ENCODE results near the gene TMEM145. TPM values are rescaled to one million over a fixed set of nuclear protein-coding genes. Genes with fewer than 3 reads are reported as not detected.

The TMEM145 gene
- polyA plus RNA-seq, 1 donor from 2014 or later = 30.9 TPM

DNA sequence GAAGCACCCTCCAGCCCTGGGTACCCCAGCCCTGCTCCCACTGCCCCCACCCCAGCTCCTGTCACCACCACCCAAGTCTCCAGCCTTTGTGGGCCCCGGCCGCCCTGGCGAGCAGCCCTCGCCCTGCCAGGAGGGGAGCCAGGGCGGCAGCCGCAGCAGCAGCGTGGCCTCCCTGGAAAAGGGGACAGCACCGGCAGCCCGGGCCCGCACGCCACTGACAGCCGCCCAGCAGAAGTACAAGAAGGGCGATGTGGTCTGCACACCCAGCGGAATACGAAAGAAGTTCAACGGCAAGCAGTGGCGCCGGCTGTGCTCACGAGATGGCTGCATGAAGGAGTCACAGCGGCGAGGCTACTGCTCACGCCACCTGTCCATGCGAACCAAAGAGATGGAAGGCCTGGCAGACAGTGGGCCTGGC is 40.1 kb upstream of the TMEM145 start:
- H4K20me1 ChIP-seq (ENCODE audit: insufficient read depth) = no peaks in the 10 kb centered on the region
- no peaks in the 10 kb centered on the region for H3F3A ChIP-seq (ENCODE audit: insufficient read depth, low read length, poor library complexity, severe bottlenecking)
- H3K36me3 ChIP-seq (ENCODE audit: insufficient read depth, low read length) = peaks cover 6% of the 10 kb centered on the region
- no peak overlapping the region for H2AFZ ChIP-seq (ENCODE audit: low read depth, low read length)
- no peaks in the 10 kb centered on the region for H3K9me2 ChIP-seq (ENCODE audit: insufficient read depth, low read length)
- no peak overlapping the region for H3K4me3 ChIP-seq (ENCODE audit: low read length)
- H3K9ac ChIP-seq (ENCODE audit: low read length) = no peak overlapping the region
- H3K79me2 ChIP-seq (replicated peaks; ENCODE audit: insufficient read depth, low read length) = peaks cover 42% of the 10 kb centered on the region
- H3K27me3 ChIP-seq (ENCODE audit: insufficient read depth, low read depth, low read length) = no peaks in the 10 kb centered on the region
- H3K4me2 ChIP-seq (ENCODE audit: low read length) = no peak overlapping the region
- no peak overlapping the region for H3K27ac ChIP-seq (ENCODE audit: low read length)
- TF ChIP-seq, protein P1, sequence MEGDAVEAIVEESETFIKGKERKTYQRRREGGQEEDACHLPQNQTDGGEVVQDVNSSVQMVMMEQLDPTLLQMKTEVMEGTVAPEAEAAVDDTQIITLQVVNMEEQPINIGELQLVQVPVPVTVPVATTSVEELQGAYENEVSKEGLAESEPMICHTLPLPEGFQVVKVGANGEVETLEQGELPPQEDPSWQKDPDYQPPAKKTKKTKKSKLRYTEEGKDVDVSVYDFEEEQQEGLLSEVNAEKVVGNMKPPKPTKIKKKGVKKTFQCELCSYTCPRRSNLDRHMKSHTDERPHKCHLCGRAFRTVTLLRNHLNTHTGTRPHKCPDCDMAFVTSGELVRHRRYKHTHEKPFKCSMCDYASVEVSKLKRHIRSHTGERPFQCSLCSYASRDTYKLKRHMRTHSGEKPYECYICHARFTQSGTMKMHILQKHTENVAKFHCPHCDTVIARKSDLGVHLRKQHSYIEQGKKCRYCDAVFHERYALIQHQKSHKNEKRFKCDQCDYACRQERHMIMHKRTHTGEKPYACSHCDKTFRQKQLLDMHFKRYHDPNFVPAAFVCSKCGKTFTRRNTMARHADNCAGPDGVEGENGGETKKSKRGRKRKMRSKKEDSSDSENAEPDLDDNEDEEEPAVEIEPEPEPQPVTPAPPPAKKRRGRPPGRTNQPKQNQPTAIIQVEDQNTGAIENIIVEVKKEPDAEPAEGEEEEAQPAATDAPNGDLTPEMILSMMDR (IDR thresholded peaks at IDR 0.05; ENCODE audit: poor library complexity, severe bottlenecking) = no peak
- TF ChIP-seq MXI1 (conservative IDR thresholded peaks at IDR 0.05; ENCODE audit: poor library complexity, severe bottlenecking) = no peak
- no peak for TF ChIP-seq TAF1 (IDR thresholded peaks at IDR 0.05; ENCODE audit: low read depth)
- TF ChIP-seq EP300 (conservative IDR thresholded peaks at IDR 0.05; ENCODE audit: poor library complexity, severe bottlenecking) = no peak
- TF ChIP-seq EZH2 (IDR thresholded peaks at IDR 0.05; ENCODE audit: borderline replicate concordance, insufficient read depth, low read length, poor library complexity, severe bottlenecking) = no peak
- TF ChIP-seq POLR2AphosphoS5 (IDR thresholded peaks at IDR 0.05) = no peak
- no peak for TF ChIP-seq SMC3 (conservative IDR thresholded peaks at IDR 0.05; ENCODE audit: poor library complexity)
- TF ChIP-seq, protein P2, sequence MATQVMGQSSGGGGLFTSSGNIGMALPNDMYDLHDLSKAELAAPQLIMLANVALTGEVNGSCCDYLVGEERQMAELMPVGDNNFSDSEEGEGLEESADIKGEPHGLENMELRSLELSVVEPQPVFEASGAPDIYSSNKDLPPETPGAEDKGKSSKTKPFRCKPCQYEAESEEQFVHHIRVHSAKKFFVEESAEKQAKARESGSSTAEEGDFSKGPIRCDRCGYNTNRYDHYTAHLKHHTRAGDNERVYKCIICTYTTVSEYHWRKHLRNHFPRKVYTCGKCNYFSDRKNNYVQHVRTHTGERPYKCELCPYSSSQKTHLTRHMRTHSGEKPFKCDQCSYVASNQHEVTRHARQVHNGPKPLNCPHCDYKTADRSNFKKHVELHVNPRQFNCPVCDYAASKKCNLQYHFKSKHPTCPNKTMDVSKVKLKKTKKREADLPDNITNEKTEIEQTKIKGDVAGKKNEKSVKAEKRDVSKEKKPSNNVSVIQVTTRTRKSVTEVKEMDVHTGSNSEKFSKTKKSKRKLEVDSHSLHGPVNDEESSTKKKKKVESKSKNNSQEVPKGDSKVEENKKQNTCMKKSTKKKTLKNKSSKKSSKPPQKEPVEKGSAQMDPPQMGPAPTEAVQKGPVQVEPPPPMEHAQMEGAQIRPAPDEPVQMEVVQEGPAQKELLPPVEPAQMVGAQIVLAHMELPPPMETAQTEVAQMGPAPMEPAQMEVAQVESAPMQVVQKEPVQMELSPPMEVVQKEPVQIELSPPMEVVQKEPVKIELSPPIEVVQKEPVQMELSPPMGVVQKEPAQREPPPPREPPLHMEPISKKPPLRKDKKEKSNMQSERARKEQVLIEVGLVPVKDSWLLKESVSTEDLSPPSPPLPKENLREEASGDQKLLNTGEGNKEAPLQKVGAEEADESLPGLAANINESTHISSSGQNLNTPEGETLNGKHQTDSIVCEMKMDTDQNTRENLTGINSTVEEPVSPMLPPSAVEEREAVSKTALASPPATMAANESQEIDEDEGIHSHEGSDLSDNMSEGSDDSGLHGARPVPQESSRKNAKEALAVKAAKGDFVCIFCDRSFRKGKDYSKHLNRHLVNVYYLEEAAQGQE (IDR thresholded peaks at IDR 0.05; ENCODE audit: borderline replicate concordance) = no peak
- no peak for TF ChIP-seq RAD21 (conservative IDR thresholded peaks at IDR 0.05)
- H3K9me3 ChIP-seq (ENCODE audit: low read length) = no peaks in the 10 kb centered on the region

GRCh38 chr19:42273407-42274064 is 39.6 kb upstream of the TMEM145 start:
- H3K4me2 ChIP-seq (ENCODE audit: low read length) = no peak overlapping the region
- no peaks in the 10 kb centered on the region for H3K9me3 ChIP-seq (ENCODE audit: low read length)
- H3K9me2 ChIP-seq (ENCODE audit: insufficient read depth, low read length) = no peaks in the 10 kb centered on the region
- H3K4me3 ChIP-seq (ENCODE audit: low read length) = no peak overlapping the region
- peaks cover 6% of the 10 kb centered on the region for H3K36me3 ChIP-seq (ENCODE audit: insufficient read depth, low read length)
- H3K79me2 ChIP-seq (replicated peaks; ENCODE audit: insufficient read depth, low read length) = peaks cover 42% of the 10 kb centered on the region
- H3K9ac ChIP-seq (ENCODE audit: low read length) = no peak overlapping the region
- H3F3A ChIP-seq (ENCODE audit: insufficient read depth, low read length, poor library complexity, severe bottlenecking) = no peaks in the 10 kb centered on the region
- no peaks in the 10 kb centered on the region for H3K27me3 ChIP-seq (ENCODE audit: insufficient read depth, low read depth, low read length)
- TF ChIP-seq MXI1 (conservative IDR thresholded peaks at IDR 0.05; ENCODE audit: poor library complexity, severe bottlenecking) = no peak
- TF ChIP-seq TAF1 (IDR thresholded peaks at IDR 0.05; ENCODE audit: low read depth) = no peak
- TF ChIP-seq, protein P2 (IDR thresholded peaks at IDR 0.05; ENCODE audit: borderline replicate concordance) = no peak
- no peak for TF ChIP-seq SMC3 (conservative IDR thresholded peaks at IDR 0.05; ENCODE audit: poor library complexity)
- no peak for TF ChIP-seq EZH2 (IDR thresholded peaks at IDR 0.05; ENCODE audit: borderline replicate concordance, insufficient read depth, low read length, poor library complexity, severe bottlenecking)
- H2AFZ ChIP-seq (ENCODE audit: low read depth, low read length) = no peak overlapping the region
- no peak overlapping the region for H3K27ac ChIP-seq (ENCODE audit: low read length)
- H4K20me1 ChIP-seq (ENCODE audit: insufficient read depth) = no peaks in the 10 kb centered on the region
